Astrocyte of the spinal cord (primary cell): ENCODE data around the gene LBH.

ENCODE experiments used
- DNase-seq: peaks from one replicate; pipeline ENCODE4 v3.0.0; 2011; ENCODE audit warnings: low read depth, low spot score
- H3K4me3 ChIP-seq: 2 replicates; pipeline ENCODE4 v1.5.1; 2011; ENCODE audit warnings: low read depth, mild to moderate bottlenecking, low read length, moderate library complexity
- in situ Hi-C: cut with HindIII; loops from 2 replicates; pipeline ENCODE4 v1.10.0; 2017; ENCODE audit warnings: low sequenced_read_pairs
- TF ChIP-seq, protein P1 (sequence below): IDR thresholded peaks from 2 replicates; pipeline ENCODE4 v1.5.1; 2012; ENCODE audit warnings: low read depth, mild to moderate bottlenecking, low read length, inconsistent platforms

Gene LBH

GRCh38 chr2:30231212-30231995, at the start of gene LBH:
Gene LBH, plus strand, starts transcription at chr2:30231534. Its CDS starts 205 bp downstream, at chr2:30231739.
- peak within 1 kb of the TSS; percentile 61 for H3K4me3 ChIP-seq
- in situ Hi-C loops: no loop called here
- TF ChIP-seq, protein P1, sequence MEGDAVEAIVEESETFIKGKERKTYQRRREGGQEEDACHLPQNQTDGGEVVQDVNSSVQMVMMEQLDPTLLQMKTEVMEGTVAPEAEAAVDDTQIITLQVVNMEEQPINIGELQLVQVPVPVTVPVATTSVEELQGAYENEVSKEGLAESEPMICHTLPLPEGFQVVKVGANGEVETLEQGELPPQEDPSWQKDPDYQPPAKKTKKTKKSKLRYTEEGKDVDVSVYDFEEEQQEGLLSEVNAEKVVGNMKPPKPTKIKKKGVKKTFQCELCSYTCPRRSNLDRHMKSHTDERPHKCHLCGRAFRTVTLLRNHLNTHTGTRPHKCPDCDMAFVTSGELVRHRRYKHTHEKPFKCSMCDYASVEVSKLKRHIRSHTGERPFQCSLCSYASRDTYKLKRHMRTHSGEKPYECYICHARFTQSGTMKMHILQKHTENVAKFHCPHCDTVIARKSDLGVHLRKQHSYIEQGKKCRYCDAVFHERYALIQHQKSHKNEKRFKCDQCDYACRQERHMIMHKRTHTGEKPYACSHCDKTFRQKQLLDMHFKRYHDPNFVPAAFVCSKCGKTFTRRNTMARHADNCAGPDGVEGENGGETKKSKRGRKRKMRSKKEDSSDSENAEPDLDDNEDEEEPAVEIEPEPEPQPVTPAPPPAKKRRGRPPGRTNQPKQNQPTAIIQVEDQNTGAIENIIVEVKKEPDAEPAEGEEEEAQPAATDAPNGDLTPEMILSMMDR: no peak
- DNase-seq: peak; percentile 84

- H3K4me3 ChIP-seq: no peak overlapping the region
- in situ Hi-C loops: no loop called here
- DNase-seq: no peak
- TF ChIP-seq, protein P1: no peak
Observed at GRCh38 chr2:30184035-30184434, 47.3 kb upstream of the LBH start.

- DNase-seq: no peak
- in situ Hi-C loops: no loop called here
Observed at GRCh38 chr2:30185178-30185577, 46.2 kb upstream of the LBH start.

GRCh38 chr2:30188292-30188691, 43.0 kb upstream of the LBH start:
- in situ Hi-C loops: no loop called here
- TF ChIP-seq, protein P1: no peak

More at GRCh38 chr2:30185178-30185577, 46.2 kb upstream of the LBH start:
- TF ChIP-seq, protein P1: no peak
- H3K4me3 ChIP-seq: no peak overlapping the region

GRCh38 chr2:30190637-30191036, 40.7 kb upstream of the LBH start:
- H3K4me3 ChIP-seq: no peak overlapping the region
- TF ChIP-seq, protein P1: no peak
- in situ Hi-C loops: no loop called here
- DNase-seq: no peak

More at GRCh38 chr2:30188292-30188691, 43.0 kb upstream of the LBH start:
- H3K4me3 ChIP-seq: no peak overlapping the region
- no peak for DNase-seq

DNA sequence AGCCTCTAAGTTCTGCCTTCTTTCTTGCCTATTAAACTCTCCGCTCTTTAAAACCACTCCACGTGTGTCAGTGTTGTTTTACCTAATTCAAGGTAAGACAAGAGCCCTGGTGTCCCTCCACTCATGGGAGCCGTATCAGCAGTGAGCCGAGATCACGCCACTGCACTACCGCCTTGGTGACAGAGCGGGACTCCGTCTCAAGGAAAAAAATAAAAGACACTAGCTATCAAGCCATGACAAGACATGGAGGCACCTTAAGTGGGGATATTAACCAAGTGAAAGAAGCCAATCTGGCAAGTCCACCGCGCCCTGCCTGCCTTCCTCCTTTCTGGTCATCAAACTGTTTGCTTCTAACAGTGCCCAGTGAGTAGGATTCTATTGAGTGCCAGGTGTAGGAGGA, 40.2 kb upstream of the LBH start:
- no peak overlapping the region for H3K4me3 ChIP-seq
- TF ChIP-seq, protein P1: no peak
- in situ Hi-C loops: no loop called here
- no peak for DNase-seq
